A673 (cell line): ENCODE data around the gene PLA2G6.

Experiments
- CTCF ChIP-seq: fragments of 300-800, 200-600 bp; sonication (generic); conservative IDR thresholded peaks from 2 replicates; pipeline ENCODE4 v1.5.1; 2017; ENCODE audit warnings: low read depth, mild to moderate bottlenecking, antibody characterized with exemption, low read length, moderate library complexity, mixed read lengths
- EZH2 ChIP-seq: fragments of 200-600 bp; sonication (generic); IDR thresholded peaks from 2 replicates; pipeline ENCODE4 v1.6.1; 2017; ENCODE audit warnings: borderline replicate concordance, low read depth, mild to moderate bottlenecking, mixed read lengths, antibody characterized with exemption, low read length; ENCODE audit not compliant: poor library complexity, severe bottlenecking

- TF ChIP-seq CTCF, result no peak
- TF ChIP-seq EZH2, result no peak
Observed at GRCh38 chr22:38190581-38190980, 9.0 kb upstream of the PLA2G6 start.
